Caco-2 (cell line): ENCODE results near the gene FBXW8. TPM values are rescaled to one million over a fixed set of nuclear protein-coding genes. Genes with fewer than 3 reads are reported as not detected.

ENCODE experiments used
- BruUV-seq: library from RNA; stranded (reverse); fragments of 400-500 nt; replicated peaks from 2 replicates; lab custom pipeline; 2021; lab: Mats Ljungman, UMichigan
- CTCF ChIA-PET: fragments of 300-600 bp; sonication (Branson Sonifier 250); formaldehyde crosslinking; loops from one replicate; lab custom pipeline; 2022; ENCODE audit warnings: antibody characterized with exemption; lab: Charles Lee
- POLR2A ChIA-PET: fragments of 300-600 bp; sonication (Branson Sonifier 250); formaldehyde crosslinking; loops from one replicate; lab custom pipeline; 2022; ENCODE audit warnings: antibody characterized with exemption; lab: Charles Lee
- DNase-seq, 2 experiments: peaks; one replicate each; pipeline versions ENCODE4 v3.0.0 to v3.0.0-alpha.2; 2020 to 2022
- H3K27me3 ChIP-seq: replicated peaks from 2 replicates; pipeline ENCODE4 v1.6.0; 2011; ENCODE audit warnings: low read length; ENCODE audit not compliant: control insufficient read depth, insufficient read depth
- H3K36me3 ChIP-seq: 2 replicates; pipeline ENCODE4 v1.5.1; 2011; ENCODE audit warnings: low read length; ENCODE audit not compliant: control insufficient read depth, insufficient read depth
- H3K4me1 ChIP-seq: fragments of 250-450 bp; sonication (Bioruptor Pico); 2 replicates; pipeline ENCODE4 v1.5.1; 2020; ENCODE audit warnings: mild to moderate bottlenecking
- H3K4me3 ChIP-seq: 2 replicates; pipeline ENCODE4 v1.5.1; 2011; ENCODE audit warnings: low read depth, mild to moderate bottlenecking, control low read depth, low read length
- H3K9me3 ChIP-seq: fragments of 250-450 bp; sonication (Bioruptor Pico); 2 replicates; pipeline ENCODE4 v1.5.1; 2020; ENCODE audit warnings: mild to moderate bottlenecking, moderate library complexity
- H3K27ac Mint-ChIP-seq: one replicate; pipeline ENCODE4 v1.8.0; 2022; ENCODE audit warnings: mixed read lengths; ENCODE audit not compliant: unreplicated experiment
- H3K27me3 Mint-ChIP-seq: one replicate; pipeline ENCODE4 v1.8.0; 2022; ENCODE audit warnings: mixed read lengths; ENCODE audit not compliant: insufficient read depth, unreplicated experiment
- H3K36me3 Mint-ChIP-seq: one replicate; pipeline ENCODE4 v1.8.0; 2022; ENCODE audit warnings: mild to moderate bottlenecking, mixed read lengths; ENCODE audit not compliant: insufficient read depth, unreplicated experiment
- H3K4me1 Mint-ChIP-seq: one replicate; pipeline ENCODE4 v1.8.0; 2022; ENCODE audit warnings: low read depth, mixed read lengths; ENCODE audit not compliant: unreplicated experiment
- H3K4me3 Mint-ChIP-seq: one replicate; pipeline ENCODE4 v1.8.0; 2022; ENCODE audit warnings: mild to moderate bottlenecking, moderate library complexity, mixed read lengths; ENCODE audit not compliant: unreplicated experiment
- H3K9me3 Mint-ChIP-seq: one replicate; pipeline ENCODE4 v1.8.0; 2022; ENCODE audit warnings: mixed read lengths; ENCODE audit not compliant: unreplicated experiment
- CTCF ChIP-seq, 2 experiments: fragments of 200-600 bp in 1 of 2; IDR thresholded peaks; 1 replicate in 1 of 2; 2 replicates in 1 of 2; pipeline versions ENCODE4 v1.5.1 to v1.8.0; 2011 to 2022; ENCODE audit warnings: antibody characterized with exemption in 1 of 2, control low read depth in 1 of 2, inconsistent platforms in 1 of 2, low read depth in 1 of 2, low read length in 1 of 2, mild to moderate bottlenecking in 1 of 2, moderate library complexity in 1 of 2; ENCODE audit not compliant: insufficient read depth in 1 of 2, severe bottlenecking in 1 of 2, unreplicated experiment in 1 of 2
- intact Hi-C: fragments of 100-400 bp; cut with micrococcal nuclease; formaldehyde crosslinking; loops from one replicate; pipeline ENCODE4 v1.10.0; 2022; ENCODE audit not compliant: unreplicated experiment
- total RNA-seq: library from RNA; stranded (reverse); gene quantifications from 2 replicates; pipeline ENCODE4 v1.2.3, GENCODE V29; 2022

The FBXW8 gene
- total RNA-seq, 1 experiment from 2014 or later = 12.2 TPM

DNA sequence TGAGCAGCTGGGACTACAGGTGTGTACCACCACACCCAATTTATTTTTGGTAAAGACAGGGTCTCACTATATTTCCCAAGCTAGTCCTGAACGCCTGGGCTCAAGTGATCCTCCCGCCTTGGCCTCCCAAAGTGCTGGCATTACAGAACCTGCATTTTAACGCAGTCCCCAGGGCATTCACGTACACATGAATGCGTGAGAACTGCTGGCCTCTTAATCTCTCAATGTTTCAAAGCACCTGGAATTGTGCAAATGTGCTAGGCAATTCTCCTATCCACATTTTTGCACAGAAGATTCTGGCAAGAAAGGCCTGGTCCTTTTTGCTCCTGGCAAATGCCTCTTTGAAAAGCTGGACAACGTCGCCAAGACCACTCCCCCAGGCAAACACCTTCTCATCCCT, 153.3 kb downstream of the FBXW8 start:
- CTCF ChIA-PET = no interaction called here
- Histone ChIP-seq H3K27me3 (no peaks in the 10 kb centered on the region), H3K4me3 (no peak overlapping the region), H3K4me1 (no peaks in the 10 kb centered on the region), H3K9me3 (no peaks in the 10 kb centered on the region), H3K36me3 (no peaks in the 10 kb centered on the region)
- no peak for TF ChIP-seq CTCF (IDR thresholded peaks at IDR 0.05; ENCODE audit: insufficient read depth in 1 of 2, low read depth in 1 of 2, low read length in 1 of 2, severe bottlenecking in 1 of 2, unreplicated experiment in 1 of 2)
- Mint-ChIP-seq H3K4me3 (no peak overlapping the region), H3K27me3 (no peaks in the 10 kb centered on the region), H3K4me1 (no peaks in the 10 kb centered on the region), H3K27ac (no peak overlapping the region), H3K9me3 (no peaks in the 10 kb centered on the region), H3K36me3 (no peaks in the 10 kb centered on the region)
- DNase-seq = no peak
- POLR2A ChIA-PET = no interaction called here
- intact Hi-C loops = no loop called here
- BruUV-seq = no TSS peak

GRCh38 chr12:117064596-117064995, 153.8 kb downstream of the FBXW8 start:
- Mint-ChIP-seq H3K4me3 (no peak overlapping the region), H3K4me1 (no peaks in the 10 kb centered on the region), H3K27ac (no peak overlapping the region), H3K9me3 (no peaks in the 10 kb centered on the region), H3K27me3 (no peaks in the 10 kb centered on the region), H3K36me3 (no peaks in the 10 kb centered on the region)
- DNase-seq = no peak
- Histone ChIP-seq H3K9me3 (no peaks in the 10 kb centered on the region), H3K4me3 (no peak overlapping the region), H3K27me3 (no peaks in the 10 kb centered on the region), H3K4me1 (no peaks in the 10 kb centered on the region), H3K36me3 (no peaks in the 10 kb centered on the region)
- CTCF ChIA-PET = no interaction called here
- TF ChIP-seq CTCF (IDR thresholded peaks at IDR 0.05; ENCODE audit: insufficient read depth in 1 of 2, low read depth in 1 of 2, low read length in 1 of 2, severe bottlenecking in 1 of 2, unreplicated experiment in 1 of 2) = no peak
- POLR2A ChIA-PET = no interaction called here
- BruUV-seq = no TSS peak
- intact Hi-C loops = no loop called here

DNA sequence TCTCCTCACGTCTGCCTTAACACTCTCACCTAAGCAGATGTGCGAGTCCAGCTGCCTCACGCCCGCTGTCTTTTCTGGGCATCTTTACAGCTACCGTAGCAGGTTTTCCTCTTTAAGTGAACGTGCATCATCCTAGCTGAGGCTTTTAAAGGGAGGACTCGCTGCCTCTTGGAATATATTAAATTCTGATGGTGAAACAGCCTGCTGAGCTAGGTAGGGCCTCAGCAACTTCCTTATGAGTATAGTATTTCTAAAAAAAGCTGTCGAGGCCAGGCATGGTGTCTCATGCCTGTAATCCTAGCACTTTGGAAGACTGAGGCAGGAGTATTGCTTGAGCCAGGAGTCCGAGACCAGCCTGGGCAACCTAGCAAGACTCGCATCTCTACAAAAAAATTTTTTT, 156.3 kb downstream of the FBXW8 start:
- intact Hi-C loops = no loop called here
- Mint-ChIP-seq H3K27me3 (no peaks in the 10 kb centered on the region), H3K36me3 (no peaks in the 10 kb centered on the region), H3K9me3 (no peaks in the 10 kb centered on the region), H3K27ac (no peak overlapping the region), H3K4me1 (no peaks in the 10 kb centered on the region), H3K4me3 (no peak overlapping the region)
- no peaks in the 10 kb centered on the region for H3K36me3 ChIP-seq
- no peak for TF ChIP-seq CTCF (IDR thresholded peaks at IDR 0.05; ENCODE audit: insufficient read depth in 1 of 2, low read depth in 1 of 2, low read length in 1 of 2, severe bottlenecking in 1 of 2, unreplicated experiment in 1 of 2)
- no peaks in the 10 kb centered on the region for H3K27me3 ChIP-seq
- H3K4me1 ChIP-seq = no peaks in the 10 kb centered on the region
- no peak overlapping the region for H3K4me3 ChIP-seq
- no TSS peak for BruUV-seq
- ChIA-PET CTCF (no interaction called here), POLR2A (no interaction called here)
- H3K9me3 ChIP-seq = no peaks in the 10 kb centered on the region
- DNase-seq = no peak
